Measurements from ENCODE around the gene MYLK2. TPM values are rescaled to one million over a fixed set of nuclear protein-coding genes. Genes with fewer than 3 reads are reported as not detected.

Gene MYLK2
- total RNA-seq, 2 donors from 2014 or later, result not detected

DNA sequence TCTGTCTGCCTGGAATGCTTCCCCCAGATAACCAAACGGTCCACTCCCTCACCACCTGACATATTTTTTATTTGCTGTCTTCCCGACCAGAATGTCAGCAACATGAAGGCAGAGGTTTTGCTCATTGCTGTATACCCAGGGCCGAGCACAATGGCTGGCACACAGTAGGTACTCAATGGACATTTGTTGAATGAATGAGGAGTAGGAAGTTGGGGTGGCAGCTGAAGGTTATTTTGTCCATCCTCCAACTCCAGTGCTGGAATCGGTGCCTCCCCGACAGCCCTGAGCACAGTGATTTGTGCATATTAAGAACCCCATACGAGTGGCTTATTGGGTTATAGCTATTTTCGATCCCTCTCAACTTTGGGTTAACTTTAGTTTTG is 40.8 kb downstream of the MYLK2 start:
- DNase-seq, result no peak
- no peak for ATAC-seq
- H3K36me3 Mint-ChIP-seq (ENCODE audit: low read depth), result no peaks in the 10 kb centered on the region
- no peak overlapping the region for H3K27ac Mint-ChIP-seq
- H3K27me3 Mint-ChIP-seq, result peaks cover 26% of the 10 kb centered on the region
- no peaks in the 10 kb centered on the region for H3K9me3 ChIP-seq (ENCODE audit: control insufficient read depth, low read length, poor library complexity, severe bottlenecking)
- peak overlapping the region; percentile 69 for H3K4me3 Mint-ChIP-seq
- H3K4me1 Mint-ChIP-seq, result peaks cover 15% of the 10 kb centered on the region

DNA sequence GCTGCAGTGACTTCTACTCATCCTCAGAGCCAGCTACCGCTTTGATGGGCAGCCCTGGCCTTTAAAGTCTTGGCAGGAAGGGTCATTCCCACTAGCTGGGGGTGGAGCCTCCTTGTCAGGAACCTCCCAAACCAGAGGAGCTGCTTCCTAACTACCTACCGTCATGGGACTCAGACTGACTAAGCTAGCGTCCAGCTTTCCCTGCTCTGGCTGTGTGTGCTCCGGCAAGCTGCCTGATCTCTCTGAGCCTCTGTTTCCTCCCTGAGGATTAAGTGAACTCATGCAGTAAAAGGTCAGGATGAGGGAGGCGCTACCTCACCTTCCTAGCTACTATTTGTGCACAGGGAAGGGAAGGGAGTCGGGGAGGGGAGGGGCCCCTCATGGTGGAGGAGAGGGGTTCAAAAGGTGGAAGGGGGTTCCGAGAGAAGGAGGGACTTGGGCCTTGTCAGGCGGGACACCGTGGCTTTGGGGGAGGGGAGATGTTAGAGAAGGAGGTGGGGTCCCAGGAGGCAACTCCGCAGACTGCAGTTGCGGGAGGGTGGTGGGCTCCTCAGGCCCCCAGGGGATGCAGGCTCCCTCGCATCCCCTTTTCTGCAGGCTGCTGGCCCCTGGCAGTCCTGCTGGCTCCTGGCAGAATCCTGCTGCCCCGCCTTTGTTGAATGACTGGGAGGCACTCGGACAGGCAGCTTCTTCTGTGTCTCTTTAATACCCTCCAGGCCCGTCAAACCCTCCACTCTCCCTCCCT is 41.4 kb downstream of the MYLK2 start:
- Mint-ChIP-seq H3K27ac (no peak overlapping the region), H3K4me3 (peak overlapping the region; percentile 69), H3K4me1 (peaks cover 15% of the 10 kb centered on the region), H3K27me3 (peaks cover 26% of the 10 kb centered on the region), H3K36me3 (ENCODE audit: low read depth) (no peaks in the 10 kb centered on the region)
- ATAC-seq (no peak), DNase-seq (no peak)
- H3K9me3 ChIP-seq (ENCODE audit: control insufficient read depth, low read length, poor library complexity, severe bottlenecking), result no peaks in the 10 kb centered on the region

GRCh38 chr20:31861135-31861384 is 41.9 kb downstream of the MYLK2 start:
- DNase-seq, result no peak
- Mint-ChIP-seq H3K36me3 (ENCODE audit: low read depth) (no peaks in the 10 kb centered on the region), H3K4me3 (peak overlapping the region; percentile 69), H3K4me1 (peaks cover 15% of the 10 kb centered on the region), H3K27me3 (peaks cover 26% of the 10 kb centered on the region), H3K27ac (no peak overlapping the region)
- H3K9me3 ChIP-seq (ENCODE audit: control insufficient read depth, low read length, poor library complexity, severe bottlenecking), result no peaks in the 10 kb centered on the region
- ATAC-seq, result peak; percentile 39

DNA sequence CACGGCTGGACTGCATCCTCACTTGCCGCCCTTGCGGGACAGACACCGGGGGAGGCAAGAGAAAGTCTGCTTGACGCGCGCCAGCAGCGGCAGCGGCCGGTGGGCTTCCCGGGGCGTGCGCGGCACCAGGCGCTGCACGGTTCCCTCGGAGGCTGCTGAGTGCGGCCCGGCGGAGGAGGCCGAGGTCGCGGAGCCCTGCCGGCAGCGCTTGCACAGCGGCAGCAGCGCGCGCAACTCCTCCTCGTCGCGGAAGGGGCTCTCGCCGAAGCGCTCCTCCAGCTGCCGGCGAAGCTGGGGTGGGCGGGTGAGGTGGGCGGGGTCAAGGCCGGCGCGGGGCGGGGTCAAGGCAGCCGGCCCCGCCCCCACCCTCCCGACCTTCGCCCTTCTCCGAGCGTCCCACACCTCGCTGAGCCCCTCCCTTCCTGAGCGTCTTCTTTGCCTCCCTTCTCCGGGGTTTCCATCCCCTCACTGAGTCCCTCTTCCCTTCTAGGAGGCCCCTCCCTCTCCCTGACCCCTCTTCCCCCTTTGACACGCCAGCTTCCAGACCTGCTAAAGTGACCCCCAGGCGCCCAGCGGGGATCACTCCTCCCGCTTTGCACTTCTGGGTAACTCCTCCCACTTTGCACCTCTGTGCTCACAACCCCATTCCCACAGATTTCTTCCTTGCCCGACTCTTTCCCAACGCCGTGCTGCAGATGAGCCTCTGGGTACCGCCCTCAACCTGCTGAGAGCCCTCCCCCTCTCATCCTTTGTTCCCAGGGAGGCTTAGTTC is 42.4 kb downstream of the MYLK2 start:
- H3K36me3 Mint-ChIP-seq (ENCODE audit: low read depth), result no peaks in the 10 kb centered on the region
- peaks cover 26% of the 10 kb centered on the region for H3K27me3 Mint-ChIP-seq
- peak; percentile 39 to 52 (median 50) for DNase-seq
- no peaks in the 10 kb centered on the region for H3K9me3 ChIP-seq (ENCODE audit: control insufficient read depth, low read length, poor library complexity, severe bottlenecking)
- H3K27ac Mint-ChIP-seq, result peak overlapping the region; percentile 63
- peak; percentile 90 for ATAC-seq
- H3K4me1 Mint-ChIP-seq, result peaks cover 15% of the 10 kb centered on the region
- H3K4me3 Mint-ChIP-seq, result peak overlapping the region; percentile 91

GRCh38 chr20:31862157-31862470 is 43.0 kb downstream of the MYLK2 start:
- DNase-seq (no peak), ATAC-seq (no peak)
- Mint-ChIP-seq H3K4me3 (peak overlapping the region; percentile 91), H3K4me1 (peaks cover 15% of the 10 kb centered on the region), H3K36me3 (ENCODE audit: low read depth) (no peaks in the 10 kb centered on the region), H3K27me3 (peaks cover 26% of the 10 kb centered on the region), H3K27ac (peak overlapping the region; percentile 63)
- no peaks in the 10 kb centered on the region for H3K9me3 ChIP-seq (ENCODE audit: control insufficient read depth, low read length, poor library complexity, severe bottlenecking)

DNA sequence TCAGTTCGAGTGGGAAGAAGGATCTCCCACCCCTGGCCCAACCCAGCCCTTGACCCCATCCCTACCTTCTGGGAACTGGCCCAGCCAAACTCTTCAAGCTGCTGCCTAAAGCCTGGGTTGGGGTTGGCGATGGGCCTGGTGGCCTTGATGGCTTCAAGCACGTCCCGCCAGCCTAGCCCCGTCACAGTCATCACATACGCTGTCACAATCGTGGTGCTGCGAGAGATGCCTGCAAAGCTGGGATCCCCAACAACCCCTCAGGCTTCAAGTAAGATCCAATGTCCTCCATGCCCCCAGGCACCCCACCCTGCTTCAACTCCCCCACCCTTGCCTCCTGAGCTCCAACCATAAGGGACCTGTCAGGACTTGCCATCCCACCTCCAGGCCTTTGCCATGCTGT is 43.4 kb downstream of the MYLK2 start:
- Mint-ChIP-seq H3K4me3 (peak overlapping the region; percentile 31), H3K27ac (no peak overlapping the region), H3K36me3 (ENCODE audit: low read depth) (no peaks in the 10 kb centered on the region), H3K4me1 (peaks cover 13% of the 10 kb centered on the region), H3K27me3 (peaks cover 26% of the 10 kb centered on the region)
- DNase-seq (no peak), ATAC-seq (no peak)
- H3K9me3 ChIP-seq (ENCODE audit: control insufficient read depth, low read length, poor library complexity, severe bottlenecking), result no peaks in the 10 kb centered on the region

DNA sequence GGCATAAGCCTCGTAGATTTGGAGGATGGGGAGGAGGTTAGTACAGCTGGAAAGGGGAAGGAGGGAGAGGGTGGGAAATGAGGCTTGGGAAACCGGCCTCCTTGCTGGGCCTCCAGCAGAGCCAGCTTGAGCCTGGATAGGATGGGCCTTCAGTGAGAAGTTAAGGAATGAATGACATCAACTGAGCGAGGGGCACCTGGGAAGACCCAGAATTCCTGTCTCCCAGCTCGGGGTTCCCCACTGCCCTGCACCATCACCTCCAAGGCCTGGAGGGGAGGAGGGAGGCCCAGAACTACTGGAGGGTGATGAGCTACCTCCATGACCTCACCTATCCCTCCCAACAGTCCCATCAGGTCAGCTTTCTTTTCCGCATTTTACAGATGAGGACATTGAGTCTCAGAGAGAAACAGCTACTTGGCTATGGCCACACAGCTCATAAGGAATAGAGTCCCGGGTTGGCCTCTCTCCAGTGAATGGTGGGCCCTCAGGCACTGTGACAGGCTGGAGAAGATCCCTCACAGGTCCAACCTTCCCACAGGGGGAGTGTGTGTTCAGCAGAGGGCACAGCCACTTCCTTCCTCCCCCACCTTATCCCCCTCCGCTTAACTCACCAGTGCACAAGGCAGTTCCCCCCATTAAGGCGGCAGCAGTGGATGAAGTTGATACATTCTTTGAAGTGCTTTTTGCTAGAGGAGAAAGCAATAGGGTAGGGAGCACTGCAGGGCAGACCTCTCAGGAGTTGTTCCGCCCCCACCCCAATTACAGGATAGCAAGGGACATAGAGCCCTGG is 44.3 kb downstream of the MYLK2 start:
- H3K9me3 ChIP-seq (ENCODE audit: control insufficient read depth, low read length, poor library complexity, severe bottlenecking), result no peaks in the 10 kb centered on the region
- Mint-ChIP-seq H3K4me3 (no peak overlapping the region), H3K36me3 (ENCODE audit: low read depth) (no peaks in the 10 kb centered on the region), H3K27me3 (peaks cover 28% of the 10 kb centered on the region), H3K4me1 (peaks cover 10% of the 10 kb centered on the region), H3K27ac (no peak overlapping the region)
- no peak for DNase-seq
- ATAC-seq, result no peak

DNA sequence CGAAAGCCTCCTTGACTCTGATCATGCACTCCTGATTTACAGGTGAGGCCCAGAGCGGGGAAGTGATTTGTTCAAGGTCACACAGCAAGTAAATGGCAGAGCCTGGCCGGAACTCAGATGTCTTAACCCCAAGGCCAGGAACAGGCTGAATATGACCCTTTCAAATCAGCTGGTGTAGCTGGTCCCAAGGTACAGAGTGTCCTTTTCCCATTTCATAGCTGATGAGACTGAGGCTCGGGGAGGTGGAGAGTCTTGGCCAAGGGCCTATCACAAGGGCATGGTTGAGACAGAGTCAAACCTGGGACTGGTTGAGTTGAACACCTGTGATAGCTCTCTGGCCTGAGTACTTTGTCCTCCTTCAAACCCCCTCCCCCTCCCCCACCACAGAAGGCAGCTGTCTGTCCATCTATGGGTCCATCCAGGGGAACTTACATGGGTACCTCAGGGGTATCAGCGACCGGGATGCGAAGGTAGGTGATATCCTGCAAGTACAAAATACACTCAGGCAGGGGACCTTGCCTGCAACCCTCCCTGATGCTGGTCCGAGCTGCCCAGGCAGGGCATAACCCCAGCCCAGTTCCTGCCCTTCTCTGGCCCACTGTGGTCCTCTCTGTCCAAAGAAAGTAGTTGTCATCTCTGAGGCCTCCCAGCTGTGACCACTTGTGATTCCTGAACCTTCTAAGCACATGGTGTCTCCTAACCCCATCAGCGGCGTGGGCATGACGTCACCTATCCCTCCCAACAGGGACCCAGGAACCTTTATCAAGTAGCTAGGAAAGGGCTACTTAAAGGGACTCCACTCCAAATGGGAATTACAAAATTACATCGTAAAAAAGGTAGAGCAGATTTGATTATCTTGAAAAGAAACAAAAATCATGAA is 45.6 kb downstream of the MYLK2 start:
- Mint-ChIP-seq H3K36me3 (ENCODE audit: low read depth) (peaks cover 2% of the 10 kb centered on the region), H3K27me3 (peaks cover 28% of the 10 kb centered on the region), H3K4me3 (no peak overlapping the region), H3K4me1 (peaks cover 15% of the 10 kb centered on the region), H3K27ac (no peak overlapping the region)
- no peaks in the 10 kb centered on the region for H3K9me3 ChIP-seq (ENCODE audit: control insufficient read depth, low read length, poor library complexity, severe bottlenecking)
- ATAC-seq (no peak), DNase-seq (no peak)

DNA sequence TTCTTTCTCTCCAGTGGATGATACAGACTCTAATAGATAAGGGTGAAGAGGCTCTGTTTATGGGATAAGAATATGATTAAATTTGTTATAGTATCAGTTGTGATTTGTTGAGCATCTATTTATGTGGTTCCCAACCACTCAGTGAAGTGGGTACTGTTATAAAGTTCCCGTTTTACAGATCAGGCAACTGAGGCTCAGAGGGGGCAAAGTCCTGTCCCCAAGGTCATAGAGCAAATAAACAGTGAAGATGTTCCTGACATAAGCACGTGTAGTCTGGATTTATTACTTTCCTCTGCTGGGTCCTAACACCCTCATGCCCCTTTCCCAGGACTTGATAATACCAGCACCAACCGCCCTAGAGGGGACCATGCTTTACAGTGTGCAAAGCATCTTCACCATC is 47.1 kb downstream of the MYLK2 start:
- Mint-ChIP-seq H3K36me3 (ENCODE audit: low read depth) (peaks cover 7% of the 10 kb centered on the region), H3K27ac (no peak overlapping the region), H3K4me1 (peaks cover 18% of the 10 kb centered on the region), H3K27me3 (peaks cover 29% of the 10 kb centered on the region), H3K4me3 (no peak overlapping the region)
- H3K9me3 ChIP-seq (ENCODE audit: control insufficient read depth, low read length, poor library complexity, severe bottlenecking), result no peaks in the 10 kb centered on the region
- DNase-seq, result no peak
- ATAC-seq, result no peak

GRCh38 chr20:31868853-31869672 is 49.9 kb downstream of the MYLK2 start:
- H3K27ac Mint-ChIP-seq, result no peak overlapping the region
- peaks cover 15% of the 10 kb centered on the region for H3K4me1 Mint-ChIP-seq
- peaks cover 54% of the 10 kb centered on the region for H3K27me3 Mint-ChIP-seq

DNA sequence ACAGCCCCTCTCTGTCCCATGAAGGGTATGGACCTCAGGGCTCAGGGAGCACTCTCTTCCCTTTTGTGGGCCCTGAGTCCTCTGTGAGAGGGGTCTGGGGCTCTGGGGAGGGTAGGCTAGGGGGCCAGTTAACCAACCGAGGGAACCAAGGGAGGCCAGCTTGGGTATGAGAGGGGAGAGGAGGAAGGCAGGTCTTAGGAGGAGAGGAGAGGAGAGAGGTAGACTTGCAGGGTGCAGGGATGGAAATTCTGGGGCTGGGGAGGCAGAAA is 50.5 kb downstream of the MYLK2 start:
- Mint-ChIP-seq H3K27ac (no peak overlapping the region), H3K4me3 (peak overlapping the region; percentile 90), H3K36me3 (ENCODE audit: low read depth) (peaks cover 7% of the 10 kb centered on the region), H3K27me3 (peaks cover 60% of the 10 kb centered on the region), H3K4me1 (peaks cover 15% of the 10 kb centered on the region)
- no peak for ATAC-seq
- no peaks in the 10 kb centered on the region for H3K9me3 ChIP-seq (ENCODE audit: control insufficient read depth, low read length, poor library complexity, severe bottlenecking)
- DNase-seq, result no peak

More at GRCh38 chr20:31868853-31869672, 49.9 kb downstream of the MYLK2 start:
- Mint-ChIP-seq H3K36me3 (ENCODE audit: low read depth) (peaks cover 7% of the 10 kb centered on the region), H3K4me3 (peak overlapping the region; percentile 90)
- H3K9me3 ChIP-seq (ENCODE audit: control insufficient read depth, low read length, poor library complexity, severe bottlenecking), result no peaks in the 10 kb centered on the region
- DNase-seq (no peak), ATAC-seq (no peak)

DNA sequence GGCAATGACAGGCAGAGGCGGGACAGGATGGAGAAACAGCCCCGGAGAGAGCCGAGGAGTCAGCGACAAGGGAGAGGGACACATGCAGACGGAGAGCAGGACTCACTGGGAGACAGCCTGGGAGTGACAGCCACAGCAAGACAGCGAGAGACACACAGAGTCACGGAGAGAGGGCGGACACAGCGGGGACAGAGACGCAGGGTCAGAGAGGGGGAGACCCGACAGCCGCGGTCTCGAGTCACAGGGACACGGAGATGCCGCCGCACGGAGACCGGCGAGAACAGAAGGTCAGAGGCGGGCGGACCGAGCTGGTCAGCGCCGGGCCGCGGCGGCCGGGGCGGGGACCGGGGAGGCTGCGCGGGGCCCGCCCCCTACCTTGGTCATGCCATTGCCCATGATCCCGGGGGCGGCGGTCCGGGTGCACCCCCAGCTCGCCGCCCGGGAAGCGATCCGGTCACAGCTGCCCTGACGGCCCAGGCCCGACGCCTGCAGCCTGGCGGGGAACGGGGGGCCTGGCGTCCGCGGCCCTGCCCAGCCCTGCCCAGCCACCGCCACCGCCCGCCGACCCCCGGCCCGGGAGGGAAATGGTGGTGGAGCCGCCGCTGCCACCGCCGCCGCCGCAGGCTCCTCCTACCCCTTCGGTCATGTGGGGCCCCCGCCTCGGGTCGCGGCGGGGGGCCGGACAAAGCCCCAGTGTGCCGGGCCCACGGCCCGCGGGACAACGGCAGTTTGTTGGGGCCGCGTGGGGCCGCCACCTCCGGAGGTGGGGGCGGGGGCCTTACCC is 51.0 kb downstream of the MYLK2 start, which contains the start of the genes DUSP15 and TTLL9:
DUSP15 (minus strand) TSS at position 586 of the 784 bp plus-strand sequence; CDS start at position 396, 190 bp downstream.
TTLL9 (plus strand) TSS at position 693 of the 784 bp plus-strand sequence. CDS start 493 bp downstream, outside the sequence.
- H3K9me3 ChIP-seq (ENCODE audit: control insufficient read depth, low read length, poor library complexity, severe bottlenecking), result no peaks in the 10 kb centered on the region
- no peak for DNase-seq
- Mint-ChIP-seq H3K4me1 (peaks cover 15% of the 10 kb centered on the region), H3K36me3 (ENCODE audit: low read depth) (peaks cover 7% of the 10 kb centered on the region), H3K4me3 (peak within 1 kb of the TSS; percentile 90), H3K27me3 (peaks cover 63% of the 10 kb centered on the region), H3K27ac (no peak within 1 kb of the TSS)
- peak; percentile 46 for ATAC-seq
